Measurements from ENCODE around the gene BFSP1. TPM values are rescaled to one million over a fixed set of nuclear protein-coding genes. Genes with fewer than 3 reads are reported as not detected.

The BFSP1 gene
- polyA plus RNA-seq, 1 of the 3 experiments (the other 2 are of a cell fraction): 7.1 TPM

GRCh38 chr20:17449031-17449430 is 82.1 kb downstream of the BFSP1 start:
- POLR2A ChIA-PET: no interaction called here
- no peaks in the 10 kb centered on the region for H3K36me3 ChIP-seq (replicated peaks in 1 of 2; ENCODE audit: control insufficient read depth in 1 of 2, insufficient read depth in 2 of 2, low read length in 1 of 2)
- no peak overlapping the region for H3K4me3 ChIP-seq (ENCODE audit: low read depth in 2 of 2, low read length in 1 of 2)
- no peaks in the 10 kb centered on the region for H3K79me2 ChIP-seq (ENCODE audit: insufficient read depth)
- no peaks in the 10 kb centered on the region for H3K9me3 ChIP-seq
- no peak overlapping the region for H3K4me2 ChIP-seq
- H3K9me2 ChIP-seq: no peaks in the 10 kb centered on the region
- H4K20me1 ChIP-seq (ENCODE audit: insufficient read depth): no peaks in the 10 kb centered on the region
- no peak overlapping the region for H2AFZ ChIP-seq (ENCODE audit: low read depth)
- no peak for DNase-seq
- CTCF ChIA-PET: interaction anchor here (1.3 to 1.8 kb wide), 2 partner anchors 16 to 18 kb away, joined by 3 to 6 read pairs; no protein-coding TSS in a partner anchor
- TF ChIP-seq EZH2phosphoT487 (IDR thresholded peaks at IDR 0.05; ENCODE audit: borderline replicate concordance, low read depth) (no peak), YY1 (IDR thresholded peaks at IDR 0.05; ENCODE audit: low read depth) (no peak), RXRA (IDR thresholded peaks at IDR 0.05; ENCODE audit: borderline replicate concordance, low read depth) (no peak), GABPA (IDR thresholded peaks at IDR 0.05; ENCODE audit: low read depth) (no peak), TEAD4 (IDR thresholded peaks at IDR 0.05; ENCODE audit: borderline replicate concordance, insufficient read depth) (no peak), MAX (IDR thresholded peaks at IDR 0.05; ENCODE audit: low read depth) (no peak), PBX3 (IDR thresholded peaks at IDR 0.05) (no peak), TAF1 (IDR thresholded peaks at IDR 0.05; ENCODE audit: borderline replicate concordance, low read depth, low read length) (no peak), ELF1 (IDR thresholded peaks at IDR 0.05) (no peak), POLR2AphosphoS5 (IDR thresholded peaks at IDR 0.05; ENCODE audit: low read depth, low read length) (no peak), RAD21 (IDR thresholded peaks at IDR 0.05; ENCODE audit: low read length) (no peak), NRF1 (IDR thresholded peaks at IDR 0.05; ENCODE audit: low read depth, low read length) (no peak), SIN3A (IDR thresholded peaks at IDR 0.05; ENCODE audit: borderline replicate concordance, low read depth, low read length) (no peak), CHD2 (IDR thresholded peaks at IDR 0.05; ENCODE audit: low read length, partially characterized antibody) (no peak), NFIC (IDR thresholded peaks at IDR 0.05; ENCODE audit: borderline replicate concordance) (no peak), USF1 (IDR thresholded peaks at IDR 0.05; ENCODE audit: borderline replicate concordance, low read depth) (no peak), JUND (IDR thresholded peaks at IDR 0.05) (no peak), ZBTB33 (IDR thresholded peaks at IDR 0.05; ENCODE audit: borderline replicate concordance, low read depth) (no peak)
- H3K9ac ChIP-seq: no peak overlapping the region
- H3F3A ChIP-seq (replicated peaks; ENCODE audit: insufficient read depth): no peaks in the 10 kb centered on the region
- no peaks in the 10 kb centered on the region for H3K4me1 ChIP-seq (ENCODE audit: control insufficient read depth in 1 of 2, insufficient read depth in 2 of 2, low read depth in 1 of 2, low read length in 1 of 2)
- H3K27ac ChIP-seq (ENCODE audit: low read depth in 2 of 2, low read length in 1 of 2): no peak overlapping the region
- 15% methylated on average over 2 of the region's 2 CpGs for WGBS (ENCODE audit: low lambda C conversion rate)
- 0 out of 2 replicates have a peak, but pooled peaks cover 7% of the 10 kb centered on the region for H3K27me3 ChIP-seq (ENCODE audit: insufficient read depth)

Data from SK-N-SH (cell line).